ENCODE data around the gene TNFSF11.

Gene TNFSF11

GRCh38 chr13:42612021-42612765 lies 38.2 kb downstream of the TNFSF11 start:
- DNase-seq (ENCODE audit: low spot score), result no peak

- DNase-seq (ENCODE audit: low spot score), result no peak
These were observed 40.6 kb downstream of the TNFSF11 start for GRCh38 chr13:42614436-42615035.

- DNase-seq (ENCODE audit: low spot score), result peak; percentile 18
These were observed 41.7 kb downstream of the TNFSF11 start for GRCh38 chr13:42615691-42616090.

- DNase-seq (ENCODE audit: low spot score), result no peak
These were observed 43.3 kb downstream of the TNFSF11 start for GRCh38 chr13:42617221-42617620.

- DNase-seq (ENCODE audit: low spot score), result no peak
These were observed 50.0 kb downstream of the TNFSF11 start for GRCh38 chr13:42623916-42624315.

GRCh38 chr13:42625611-42626010 lies 51.7 kb downstream of the TNFSF11 start:
- no peak for DNase-seq (ENCODE audit: low spot score)

GRCh38 chr13:42626176-42626860 lies 52.4 kb downstream of the TNFSF11 start:
- DNase-seq (ENCODE audit: low spot score), result no peak

- DNase-seq (ENCODE audit: low spot score), result no peak
These were observed 54.7 kb downstream of the TNFSF11 start for GRCh38 chr13:42628666-42629065.

- DNase-seq (ENCODE audit: low spot score), result no peak
These were observed 57.2 kb downstream of the TNFSF11 start for GRCh38 chr13:42631181-42631580.

GRCh38 chr13:42633495-42633894 lies 59.5 kb downstream of the TNFSF11 start:
- no peak for DNase-seq (ENCODE audit: low spot score)

- DNase-seq (ENCODE audit: low spot score), result no peak
These were observed 64.1 kb downstream of the TNFSF11 start for GRCh38 chr13:42638101-42638500.

GRCh38 chr13:42638886-42639285 lies 64.9 kb downstream of the TNFSF11 start:
- DNase-seq (ENCODE audit: low spot score), result no peak

- DNase-seq (ENCODE audit: low spot score), result no peak
These were observed 69.1 kb downstream of the TNFSF11 start for GRCh38 chr13:42643076-42643475.

- no peak for DNase-seq (ENCODE audit: low spot score)
These were observed 70.9 kb downstream of the TNFSF11 start for GRCh38 chr13:42644841-42645240.

- DNase-seq (ENCODE audit: low spot score), result no peak
These were observed 71.8 kb downstream of the TNFSF11 start for GRCh38 chr13:42645717-42646116.

GRCh38 chr13:42649141-42649540 lies 75.2 kb downstream of the TNFSF11 start:
- no peak for DNase-seq (ENCODE audit: low spot score)

GRCh38 chr13:42649831-42650230 lies 75.9 kb downstream of the TNFSF11 start:
- no peak for DNase-seq (ENCODE audit: low spot score)

- no peak for DNase-seq (ENCODE audit: low spot score)
These were observed 76.6 kb downstream of the TNFSF11 start for GRCh38 chr13:42650506-42650905.

- DNase-seq (ENCODE audit: low spot score), result no peak
These were observed 78.1 kb downstream of the TNFSF11 start for GRCh38 chr13:42651936-42652641.

- DNase-seq (ENCODE audit: low spot score), result no peak
These were observed 78.9 kb downstream of the TNFSF11 start for GRCh38 chr13:42652642-42653415.

GRCh38 chr13:42653679-42654078 lies 79.7 kb downstream of the TNFSF11 start:
- DNase-seq (ENCODE audit: low spot score), result no peak

- no peak for DNase-seq (ENCODE audit: low spot score)
These were observed 80.3 kb downstream of the TNFSF11 start for GRCh38 chr13:42654212-42654611.
